ENCODE measurements around the gene DEDD2.
A peak's percentile ranks its signal among the peaks of the same experiment; 100 is the strongest.

Gene DEDD2

DNA sequence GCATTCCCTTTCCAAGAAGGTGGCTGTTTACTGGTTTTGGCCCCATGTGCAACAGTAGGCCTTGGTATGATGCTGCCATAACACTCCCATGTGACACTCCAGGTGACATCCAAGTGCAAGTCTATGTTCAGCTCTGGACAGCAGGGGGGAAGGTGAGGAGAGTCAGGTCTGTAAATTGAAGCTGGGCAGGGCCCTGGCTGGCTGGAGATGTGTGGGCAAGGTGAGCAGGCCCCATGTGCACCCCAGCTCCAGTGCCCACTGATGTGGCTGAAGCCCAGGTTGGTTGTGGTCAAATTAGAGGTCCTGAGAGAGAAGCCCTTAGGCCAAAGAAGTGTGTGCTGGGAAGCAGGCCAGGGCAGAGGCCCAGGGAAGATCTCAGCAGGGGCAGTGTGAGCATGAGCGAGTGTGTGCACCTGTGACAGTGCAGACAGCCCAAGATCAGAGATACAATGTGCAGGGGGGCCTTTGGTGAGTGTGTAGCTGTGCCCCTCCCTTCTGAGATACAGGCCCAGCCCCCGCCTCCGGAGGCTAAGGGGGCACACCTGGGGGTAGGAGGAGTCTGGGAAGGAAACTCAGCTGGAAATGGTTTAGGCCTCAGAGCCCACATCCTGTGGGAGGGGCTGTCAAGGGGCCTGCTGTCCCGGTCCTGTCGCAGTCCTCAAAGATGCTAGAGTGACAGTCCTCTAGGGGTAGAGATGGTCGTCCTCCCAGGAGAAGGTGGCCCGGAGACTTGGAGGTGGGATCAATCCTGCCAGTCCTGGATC is 18.6 kb downstream of the DEDD2 start:
- no peak for DNase-seq

DNA sequence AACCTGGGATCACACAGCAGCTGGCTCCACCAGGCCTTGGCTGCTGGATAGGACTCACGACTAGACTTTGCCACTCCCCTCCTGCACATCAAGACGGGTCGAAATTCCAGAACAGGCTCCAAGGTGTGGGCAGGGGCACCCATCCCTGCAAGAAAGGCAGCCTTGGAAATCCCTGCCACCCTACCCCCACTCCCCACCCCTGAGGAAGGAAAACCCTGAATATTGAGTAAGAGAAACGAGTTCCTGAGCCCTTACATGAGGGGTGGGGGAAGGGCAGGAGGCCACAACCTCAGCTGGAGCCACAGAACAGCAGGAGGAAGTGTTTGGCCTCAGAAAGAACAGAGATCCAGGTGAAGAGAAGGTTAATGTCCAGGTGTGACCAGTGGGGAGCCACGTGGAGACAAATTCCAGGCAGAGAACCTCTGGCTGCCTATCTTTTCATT is 20.1 kb downstream of the DEDD2 start:
- no peak for DNase-seq

DNA sequence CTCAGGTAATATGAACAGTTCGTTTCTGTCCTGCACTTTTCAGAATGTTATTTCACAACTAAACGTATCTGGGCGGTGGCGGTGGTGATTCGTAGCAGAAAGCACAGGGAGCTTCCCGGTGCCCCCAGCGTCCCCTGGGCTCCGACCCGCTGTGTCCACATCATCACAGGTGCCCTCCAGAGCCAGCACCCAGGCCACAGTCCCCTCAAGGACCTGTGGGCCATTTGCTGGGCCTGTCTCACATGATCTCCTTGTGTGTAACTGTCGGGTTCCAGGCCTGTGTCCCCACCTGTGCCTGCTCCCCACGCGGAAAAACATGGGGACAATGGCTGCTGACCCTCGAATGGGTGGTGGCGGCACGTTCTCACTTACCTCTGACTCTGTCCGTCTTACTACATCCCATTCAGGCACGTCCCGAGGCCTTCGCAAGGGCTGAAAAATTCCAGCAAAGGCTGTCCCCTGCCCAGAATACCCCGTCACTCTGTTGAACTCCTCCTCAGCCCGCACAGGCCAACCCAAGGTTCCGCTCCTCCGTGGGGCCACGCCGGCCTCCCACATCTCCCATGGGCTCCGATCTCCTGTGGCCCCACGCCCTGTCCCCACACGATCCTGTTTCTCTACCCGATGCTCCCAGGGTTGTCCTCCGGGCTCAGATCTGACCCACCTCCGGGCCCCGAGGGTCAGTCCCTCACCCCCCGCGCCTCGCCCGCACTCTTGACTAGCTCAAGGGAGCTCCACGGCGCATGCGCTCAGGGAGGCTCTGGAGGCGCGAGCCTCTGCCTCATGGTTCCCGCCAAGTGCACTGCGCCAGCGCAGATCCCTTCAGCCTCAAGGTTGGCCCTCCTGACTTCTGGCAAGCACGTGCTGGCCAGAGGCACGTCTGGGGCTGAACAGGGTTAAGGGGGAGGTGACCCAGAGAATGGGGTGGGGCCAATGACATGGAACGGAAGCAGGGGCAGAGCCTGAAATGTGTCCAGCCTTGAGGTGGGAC is 21.2 kb downstream of the DEDD2 start:
- no peak for DNase-seq

DNA sequence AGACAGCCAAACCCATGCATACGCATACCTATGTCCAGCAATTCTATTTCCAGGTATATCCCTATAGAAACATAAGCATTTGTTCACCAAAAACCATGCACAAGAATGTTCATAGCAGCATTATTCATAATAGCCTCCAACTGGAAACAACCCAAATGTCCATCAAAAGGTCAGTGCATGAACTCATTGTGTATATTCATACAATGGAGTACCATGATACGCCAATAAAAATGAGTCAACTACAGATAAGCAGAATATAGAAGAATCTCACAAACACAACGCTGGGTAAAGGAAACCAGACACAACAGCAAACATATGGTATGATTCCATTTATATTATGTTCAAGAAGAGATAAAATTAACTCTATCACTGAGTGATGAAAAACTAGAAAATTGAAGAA is 23.8 kb downstream of the DEDD2 start:
- DNase-seq, result no peak

DNA sequence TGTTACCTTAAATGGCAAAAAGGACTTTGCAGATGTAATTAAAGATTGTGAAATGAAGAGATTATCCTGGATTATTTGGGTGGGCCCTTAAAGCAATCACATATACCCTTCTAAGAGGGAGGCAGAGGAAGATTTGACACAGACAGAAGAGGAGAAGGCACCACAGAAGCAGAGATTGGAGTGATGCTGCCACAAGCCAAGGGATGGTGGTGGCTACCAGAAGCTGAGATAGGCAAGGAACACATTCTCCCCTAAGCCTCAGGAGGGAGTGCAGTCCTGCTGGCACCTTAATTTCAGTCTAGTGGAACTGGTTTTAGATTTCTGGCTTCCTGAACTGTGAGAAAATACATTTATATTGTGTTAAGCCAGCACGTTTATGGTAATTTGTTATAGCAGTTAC is 24.2 kb downstream of the DEDD2 start:
- no peak for DNase-seq

DNA sequence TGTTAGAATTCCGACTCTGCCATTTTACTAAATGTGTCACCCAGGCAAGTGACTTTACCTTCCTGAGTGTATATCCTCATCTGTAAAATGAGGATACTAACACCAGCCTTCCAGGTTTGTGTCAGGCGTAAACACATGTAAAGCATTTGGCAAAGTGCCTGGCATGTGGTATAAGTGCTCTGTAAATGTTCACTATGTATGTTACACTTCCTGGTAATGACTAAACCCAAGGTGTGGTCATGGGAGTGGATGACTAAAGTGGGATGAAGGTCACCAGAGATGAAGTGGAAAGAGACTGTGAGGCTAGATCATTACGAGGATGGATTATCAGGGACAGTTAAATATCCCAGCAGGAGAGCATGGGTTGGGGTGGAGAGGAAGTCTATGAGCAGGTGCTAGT is 25.6 kb downstream of the DEDD2 start:
- DNase-seq, result peak; percentile 97

DNA sequence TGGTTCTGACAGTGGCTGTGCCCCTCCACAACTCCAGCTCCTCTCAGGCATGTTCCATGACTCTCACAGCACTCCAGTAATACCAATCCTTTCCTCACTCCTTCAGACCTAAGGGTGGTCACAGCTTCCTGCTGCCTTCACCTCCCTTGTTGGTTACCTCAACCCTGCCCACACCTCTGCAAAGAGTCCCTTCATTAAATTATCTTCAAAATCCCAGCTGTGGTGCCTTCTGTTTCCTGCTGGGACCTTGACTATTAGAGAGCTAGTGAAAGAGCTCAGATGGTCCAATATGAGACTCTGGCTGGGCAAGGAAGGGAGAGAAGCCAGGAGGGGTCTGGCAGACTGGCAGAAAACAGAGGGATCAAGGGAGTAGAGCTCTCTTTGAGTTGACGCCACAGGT is 26.1 kb downstream of the DEDD2 start:
- DNase-seq, result no peak

DNA sequence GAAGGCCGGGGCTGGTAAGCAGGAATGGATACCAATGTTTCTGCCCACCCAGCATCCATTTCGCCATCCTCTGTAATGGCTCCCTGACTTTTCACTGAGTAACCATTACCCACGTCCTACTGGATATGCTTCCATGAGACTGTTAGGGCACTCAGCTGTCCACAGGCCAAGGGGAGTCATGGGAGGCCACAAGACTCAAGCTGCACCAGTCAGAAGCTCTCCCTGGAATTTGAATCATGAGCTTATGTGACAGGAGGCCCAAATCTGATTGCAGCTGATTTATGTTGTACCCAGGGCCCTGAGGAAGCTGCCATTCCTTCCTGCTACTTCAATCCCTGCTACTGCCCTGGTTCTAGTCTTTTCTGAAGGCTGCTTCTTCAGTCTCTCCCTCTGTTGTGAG is 28.3 kb downstream of the DEDD2 start:
- DNase-seq, result no peak

DNA sequence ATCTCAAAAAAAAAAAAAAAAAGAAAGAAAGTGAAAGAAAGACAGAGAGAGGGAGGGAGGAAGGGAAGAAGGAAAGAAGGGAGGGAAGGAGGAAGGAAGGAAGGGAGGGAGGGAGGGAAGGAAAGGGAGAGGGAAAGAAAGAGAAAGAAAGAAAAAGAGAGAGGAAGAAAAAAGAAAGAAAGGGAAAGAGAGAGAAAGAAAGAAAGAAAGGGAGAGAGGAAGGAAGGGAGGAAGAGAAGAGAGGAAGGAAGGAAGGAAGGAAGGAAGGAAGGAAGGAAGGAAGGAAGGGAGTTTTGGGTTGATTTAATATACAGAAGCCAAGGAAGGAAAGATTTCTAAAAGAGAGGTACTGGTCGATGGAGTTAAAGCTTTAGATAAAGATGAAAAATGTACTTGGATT is 28.8 kb downstream of the DEDD2 start:
- DNase-seq, result no peak

DNA sequence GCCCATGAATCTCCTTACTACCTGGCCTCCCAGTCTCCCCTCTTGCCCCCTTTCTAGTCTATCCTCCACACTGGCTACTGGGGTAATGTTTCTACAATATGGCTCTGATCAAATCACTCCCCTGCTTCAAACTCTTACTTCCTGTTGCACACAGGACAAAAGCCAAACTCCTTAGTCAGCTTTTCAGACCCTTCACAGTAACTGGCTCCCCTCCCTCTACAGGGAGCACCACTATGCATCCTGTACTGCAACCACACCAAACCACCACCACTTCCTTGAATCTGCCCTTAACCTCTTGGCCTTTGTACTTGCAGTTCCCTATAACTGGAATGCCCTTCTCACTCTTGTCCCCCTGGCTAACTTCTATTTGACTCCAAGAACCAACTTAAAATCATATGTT is 32.2 kb downstream of the DEDD2 start:
- DNase-seq, result no peak

DNA sequence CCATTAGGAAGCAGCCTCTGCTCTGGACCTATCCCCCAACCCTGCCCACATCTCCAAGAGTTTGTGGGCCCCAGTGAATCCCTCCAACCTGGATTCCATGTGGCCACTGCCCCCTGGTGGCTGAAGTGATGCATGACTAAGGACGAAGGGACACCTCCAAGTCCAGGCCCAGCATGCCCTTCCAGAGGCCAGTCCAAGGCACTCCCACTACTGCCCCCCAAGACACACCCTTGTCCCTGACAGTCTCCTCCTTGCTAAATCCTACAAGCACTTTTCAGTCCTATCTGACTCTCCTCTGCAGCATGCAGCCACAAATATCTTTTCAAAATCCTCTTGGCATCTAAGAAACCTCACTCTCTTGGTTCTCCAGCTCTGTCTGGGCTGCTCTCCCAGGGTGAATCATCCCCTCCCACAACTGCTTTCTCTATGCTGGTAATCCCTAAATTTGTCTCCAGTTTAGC is 33.0 kb downstream of the DEDD2 start:
- peak; percentile 52 for DNase-seq

DNA sequence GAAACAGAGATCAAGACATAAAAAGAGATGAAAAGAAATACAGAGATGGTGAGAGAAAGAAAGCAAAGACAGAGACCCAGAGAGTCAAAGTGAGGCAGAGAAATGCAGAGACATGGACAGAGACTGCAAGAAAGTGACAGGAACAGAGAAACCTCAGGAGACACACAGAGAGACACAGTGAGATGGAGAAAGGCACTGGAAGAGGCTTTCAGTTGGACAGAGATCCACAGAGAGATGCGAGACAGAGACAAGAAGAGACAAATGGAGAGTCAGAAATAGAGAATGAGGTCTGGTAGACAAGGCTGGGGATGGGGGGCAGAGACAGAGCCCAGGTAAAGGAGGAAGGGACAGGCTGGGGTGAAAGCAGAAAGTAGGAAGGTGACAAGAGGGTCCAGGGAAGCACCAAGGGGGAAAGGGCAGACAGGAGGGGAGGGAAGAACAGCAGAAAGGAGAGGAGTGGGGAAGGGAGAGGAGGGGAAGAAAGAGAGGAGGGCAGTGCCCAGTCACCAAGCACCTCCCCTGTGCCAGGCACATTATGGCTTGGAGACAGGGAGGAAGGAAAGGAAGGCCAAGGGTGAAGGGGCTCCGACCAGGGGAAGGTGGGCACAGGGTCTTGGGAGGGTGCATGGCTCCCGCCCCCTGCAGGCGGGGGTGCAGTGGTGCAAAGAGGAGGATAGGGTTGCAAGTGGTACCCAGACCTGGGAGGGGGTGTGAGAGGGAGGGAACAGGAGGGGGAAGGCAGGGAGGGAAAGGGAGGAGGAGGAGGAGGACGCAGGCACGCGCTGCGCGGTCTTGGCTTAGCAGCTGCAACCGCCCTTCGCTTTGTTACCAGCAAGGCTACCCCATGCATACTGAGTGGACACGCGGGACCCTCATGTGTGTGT is 38.4 kb downstream of the DEDD2 start:
- no peak for DNase-seq

DNA sequence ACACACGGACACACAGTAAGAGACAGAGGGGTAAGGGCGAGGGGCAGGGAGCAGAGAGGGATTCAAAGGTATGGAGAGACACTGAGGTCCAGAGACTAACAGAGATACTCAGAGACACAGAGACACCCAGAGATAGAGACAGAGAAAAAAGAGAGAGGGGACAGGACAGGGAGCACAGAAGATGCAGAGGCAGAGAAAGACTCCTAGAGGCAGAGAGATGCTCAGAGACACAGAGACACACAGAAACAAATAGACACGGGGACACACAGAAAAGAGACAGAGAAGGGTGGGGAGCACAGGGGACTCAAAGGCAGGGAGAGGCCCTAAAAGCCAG is 39.8 kb downstream of the DEDD2 start:
- no peak for DNase-seq

DNA sequence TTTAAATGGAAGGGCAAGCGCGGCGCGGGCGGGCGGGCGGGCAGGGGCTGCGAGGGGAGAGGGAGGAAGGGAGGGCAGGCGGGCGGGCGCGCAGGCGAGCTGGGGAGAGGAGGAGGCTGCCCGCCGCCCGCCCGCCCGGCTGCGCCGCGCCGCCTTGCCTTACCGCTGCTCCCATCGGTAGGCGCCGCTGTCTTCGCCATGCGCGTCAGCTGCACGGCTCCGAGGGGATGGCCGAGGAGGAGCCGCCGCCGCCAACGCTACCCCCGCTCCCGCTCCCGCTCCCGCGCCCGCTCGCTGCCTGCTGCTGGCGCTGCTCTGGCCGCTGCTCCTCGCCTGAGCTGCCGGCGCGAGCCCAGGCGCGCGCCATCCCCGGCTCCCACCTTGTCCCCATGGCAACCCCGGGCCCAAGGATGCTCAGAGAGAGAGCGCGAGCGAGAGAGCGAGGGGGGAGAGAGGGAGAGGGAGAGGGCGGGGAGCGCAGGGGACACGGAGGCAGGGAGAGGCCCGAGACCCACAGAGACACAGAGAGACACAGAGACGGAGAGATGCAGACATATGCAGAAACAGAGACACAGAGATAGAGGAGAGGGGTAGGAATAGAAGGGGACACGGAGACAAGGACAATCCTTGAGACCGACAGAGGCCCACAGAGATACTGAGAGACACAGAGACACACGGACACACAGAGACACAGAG is 40.3 kb downstream of the DEDD2 start:
- DNase-seq, result peak; percentile 84

DNA sequence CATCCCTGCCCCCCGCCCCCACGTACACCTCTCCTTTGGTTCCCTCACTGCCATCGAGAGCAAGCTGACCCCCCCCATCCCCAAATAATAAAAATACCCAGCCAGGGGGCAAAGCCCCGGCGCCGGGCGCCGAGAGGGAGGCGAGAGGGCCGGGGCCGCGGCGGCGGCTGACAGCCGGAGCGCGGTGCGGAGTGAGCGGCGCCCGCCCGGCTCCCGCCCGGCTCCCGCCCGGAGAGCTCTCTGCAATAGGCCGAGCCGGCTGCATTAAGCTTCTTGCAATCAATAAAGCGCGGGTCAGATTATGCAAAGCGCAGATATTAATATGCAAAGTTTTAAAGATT is 40.9 kb downstream of the DEDD2 start:
- no peak for DNase-seq

DNA sequence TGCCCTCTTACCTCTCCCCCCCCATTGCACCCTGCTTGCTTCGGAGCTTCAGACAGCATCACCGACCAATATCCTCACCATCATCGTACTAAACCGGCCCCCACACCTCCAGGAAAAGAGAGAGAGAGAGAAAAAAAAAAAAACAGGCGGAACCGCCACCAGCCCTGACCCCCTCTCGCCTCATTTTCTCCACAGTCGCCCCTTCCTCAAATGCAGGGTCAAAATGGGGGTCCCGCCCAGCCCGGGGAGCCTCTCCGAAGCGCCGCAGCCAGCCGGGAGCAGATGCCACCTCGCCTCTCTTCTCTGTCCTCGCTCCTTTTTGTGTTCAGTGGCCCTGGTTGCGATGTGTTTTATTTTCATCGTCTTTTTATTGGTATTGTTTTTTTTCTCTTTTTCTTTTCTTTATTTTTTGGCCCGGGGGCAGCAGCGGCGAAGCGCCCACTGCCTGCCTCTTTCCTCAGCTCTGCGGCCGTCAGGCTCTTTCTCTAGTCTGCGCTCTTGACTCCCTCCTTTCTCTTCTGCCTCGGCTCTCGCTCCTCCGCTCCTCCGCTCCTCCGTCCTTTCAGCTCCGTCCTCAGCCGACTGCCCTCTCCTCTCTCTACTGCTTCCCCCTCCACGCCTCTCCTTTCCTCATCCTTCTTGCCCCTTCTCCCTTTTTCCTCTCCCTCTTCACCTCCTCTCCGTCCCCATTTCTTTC is 41.4 kb downstream of the DEDD2 start:
- DNase-seq, result peak; percentile 20

DNA sequence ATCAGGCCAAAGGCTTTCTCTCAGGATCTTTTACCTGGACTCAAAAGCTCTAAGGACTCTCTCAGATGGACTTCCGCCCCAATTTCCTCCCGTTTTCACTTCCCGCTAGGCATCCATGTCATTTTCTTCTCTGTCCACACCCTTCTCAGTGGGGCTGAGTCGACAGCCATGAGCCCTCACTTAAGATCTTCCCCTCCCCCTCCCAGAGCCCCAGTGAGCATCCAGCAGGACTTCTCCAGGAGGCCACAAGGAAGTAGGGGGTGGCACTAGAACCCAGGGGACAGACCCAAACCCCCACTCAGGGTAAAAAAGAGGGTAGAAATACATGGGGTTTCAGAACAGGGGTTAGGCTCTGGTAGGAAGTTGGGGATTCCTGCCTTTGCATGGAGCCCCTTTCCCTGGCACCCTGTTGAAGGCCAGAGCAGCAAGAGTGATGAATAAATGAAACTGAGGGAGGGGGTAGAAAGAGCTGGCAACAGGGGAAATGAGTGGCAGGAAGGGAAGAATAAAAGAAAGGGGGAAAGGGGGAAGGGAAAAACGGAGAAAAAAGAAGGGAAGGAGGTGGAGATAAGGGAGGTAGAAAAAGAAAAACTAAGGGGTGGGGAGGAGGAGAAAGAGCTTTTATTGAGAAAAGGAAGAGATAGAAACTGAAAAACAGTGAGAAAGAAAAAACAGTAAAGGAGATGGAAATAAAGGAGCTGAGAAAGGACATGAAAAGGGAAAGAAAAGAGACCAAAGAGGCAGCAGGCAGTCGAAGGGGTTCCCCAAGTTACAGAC is 42.3 kb downstream of the DEDD2 start:
- DNase-seq, result no peak

DNA sequence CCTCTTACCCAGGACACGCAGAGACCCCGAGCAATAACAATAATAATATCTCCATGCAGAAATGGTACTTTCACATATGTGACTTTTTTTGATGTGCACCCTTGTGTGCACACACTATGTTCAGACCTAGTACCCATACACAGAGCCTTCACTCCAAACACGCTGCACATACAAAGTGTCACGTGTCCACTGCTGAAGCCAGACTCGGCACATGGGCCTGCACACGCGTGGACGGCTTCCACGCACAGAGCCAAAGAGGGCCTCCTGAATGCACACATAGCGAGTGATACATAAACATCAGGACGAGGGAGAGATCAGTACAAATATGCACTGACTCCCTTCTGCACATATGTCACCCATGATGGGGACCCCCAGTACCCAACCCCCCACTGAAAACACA is 43.3 kb downstream of the DEDD2 start:
- DNase-seq, result no peak

DNA sequence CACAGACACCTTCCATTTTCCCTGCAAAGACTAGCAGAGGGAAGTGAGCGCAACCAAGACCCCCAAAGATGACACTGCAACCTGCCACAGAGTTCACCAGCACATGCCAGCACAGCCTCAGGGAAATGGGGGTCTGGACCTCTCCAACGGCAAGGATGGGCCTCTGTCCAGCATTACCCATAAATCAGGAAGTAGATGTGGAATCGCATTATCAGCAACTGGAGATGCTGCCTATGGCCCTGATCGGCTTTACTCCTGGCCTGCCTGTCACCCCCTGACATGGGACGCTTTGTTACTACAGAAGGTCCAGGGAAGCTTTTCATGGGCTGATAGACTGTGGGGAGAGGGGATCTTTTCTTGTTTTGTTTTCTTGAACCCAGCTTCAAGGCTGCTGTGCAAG is 43.8 kb downstream of the DEDD2 start:
- no peak for DNase-seq

DNA sequence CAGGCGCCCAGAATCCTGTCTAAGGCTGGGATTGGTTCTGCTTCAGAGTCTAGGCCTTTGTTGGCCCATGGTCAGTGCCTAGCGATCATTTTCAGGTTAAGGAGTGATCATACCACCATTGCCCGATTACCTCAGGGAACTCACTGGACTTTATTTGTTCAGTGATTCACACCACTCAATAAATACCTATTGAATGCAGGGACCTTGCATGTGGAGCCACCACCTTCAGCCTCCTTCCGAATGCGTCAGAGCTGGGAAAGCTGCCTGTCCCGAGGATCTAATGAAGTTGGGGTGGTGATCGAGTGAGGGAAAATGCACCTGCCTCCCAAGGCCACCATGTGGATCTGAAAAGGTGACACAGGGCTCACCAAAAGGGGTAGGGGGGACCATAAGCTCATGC is 45.2 kb downstream of the DEDD2 start:
- no peak for DNase-seq

DNA sequence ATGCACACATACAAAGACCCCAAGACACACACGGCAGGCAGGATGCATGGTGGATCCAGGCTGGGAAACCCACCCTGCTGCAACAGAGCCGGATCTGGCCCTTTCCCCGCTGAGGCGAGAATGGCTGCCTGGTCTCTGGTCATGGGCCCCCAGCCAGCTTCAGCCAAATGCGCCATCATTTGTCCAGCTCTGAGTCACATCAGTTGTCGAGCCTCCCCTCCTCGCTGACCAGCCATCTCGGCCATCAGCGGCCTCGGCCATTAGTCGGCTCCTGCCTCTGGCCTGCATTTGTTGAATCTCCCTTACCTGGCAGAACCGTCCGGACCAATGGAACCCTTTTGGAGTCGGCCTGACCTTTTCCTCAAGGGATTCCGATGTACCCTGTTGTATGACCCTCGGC is 46.8 kb downstream of the DEDD2 start:
- no peak for DNase-seq

Measured in NCI-H2029 (cell line).